ENCODE results near the gene ATG5. TPM values are rescaled to one million over a fixed set of nuclear protein-coding genes. Genes with fewer than 3 reads are reported as not detected.

Gene ATG5
- total RNA-seq, 1 experiment from 2014 or later: 51.4 TPM

DNA sequence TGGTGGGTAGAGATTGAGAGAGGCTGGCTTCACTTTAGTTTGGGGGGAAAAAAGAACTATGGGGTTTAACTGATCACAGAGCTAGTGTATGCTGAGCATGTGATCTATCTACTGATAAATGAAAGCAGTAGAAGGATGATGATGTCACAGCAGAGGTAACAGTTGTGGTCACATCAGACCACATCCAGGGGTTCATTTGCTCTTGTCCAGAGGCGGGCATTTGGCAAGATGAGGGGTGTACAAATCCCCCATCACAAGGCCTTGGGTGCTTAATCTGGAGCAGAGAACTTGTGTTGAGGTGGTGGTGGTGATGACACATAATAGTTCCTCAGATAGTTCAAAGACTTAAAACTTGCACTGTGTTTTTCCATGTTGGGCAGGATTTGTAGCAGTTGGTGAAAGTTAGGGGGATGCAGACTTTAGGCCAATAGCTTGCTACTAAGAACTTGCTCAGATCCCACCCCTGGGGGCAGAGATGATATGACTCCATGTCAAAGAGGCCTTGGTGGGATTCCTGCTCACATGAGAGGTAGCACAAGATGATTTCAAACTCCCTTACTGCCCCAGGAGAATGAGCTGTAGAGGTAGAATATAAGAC, 176.0 kb downstream of the ATG5 start:
- no TSS peak for BruUV-seq (replicated peaks)
- intact Hi-C loops (cut with micrococcal nuclease; ENCODE audit: unreplicated experiment): no loop called here
- in situ Hi-C loops (cut with HindIII; ENCODE audit: low pct_unique_long_range_greater_than_20kb, low sequenced_read_pairs): no loop called here
- no peaks in the 10 kb centered on the region for H3K36me3 ChIP-seq (ENCODE audit: control insufficient read depth, insufficient read depth, low read length)
- ATAC-seq: no peak
- H3K4me1 ChIP-seq (ENCODE audit: control insufficient read depth, insufficient read depth, low read length): no peaks in the 10 kb centered on the region
- POLR2A ChIA-PET: no interaction called here
- no peak for DNase-seq (ENCODE audit: low read depth, low spot score)
- H3K27ac ChIP-seq (ENCODE audit: low read length): no peak overlapping the region
- H3K4me3 ChIP-seq (ENCODE audit: low read depth in 2 of 2, low read length in 2 of 2): no peak overlapping the region
- CTCF ChIA-PET: interaction anchor here (0.7 kb wide), 1 partner anchor 123 kb away, joined by 3 read pairs; no protein-coding TSS in a partner anchor
- TF ChIP-seq, protein P1, sequence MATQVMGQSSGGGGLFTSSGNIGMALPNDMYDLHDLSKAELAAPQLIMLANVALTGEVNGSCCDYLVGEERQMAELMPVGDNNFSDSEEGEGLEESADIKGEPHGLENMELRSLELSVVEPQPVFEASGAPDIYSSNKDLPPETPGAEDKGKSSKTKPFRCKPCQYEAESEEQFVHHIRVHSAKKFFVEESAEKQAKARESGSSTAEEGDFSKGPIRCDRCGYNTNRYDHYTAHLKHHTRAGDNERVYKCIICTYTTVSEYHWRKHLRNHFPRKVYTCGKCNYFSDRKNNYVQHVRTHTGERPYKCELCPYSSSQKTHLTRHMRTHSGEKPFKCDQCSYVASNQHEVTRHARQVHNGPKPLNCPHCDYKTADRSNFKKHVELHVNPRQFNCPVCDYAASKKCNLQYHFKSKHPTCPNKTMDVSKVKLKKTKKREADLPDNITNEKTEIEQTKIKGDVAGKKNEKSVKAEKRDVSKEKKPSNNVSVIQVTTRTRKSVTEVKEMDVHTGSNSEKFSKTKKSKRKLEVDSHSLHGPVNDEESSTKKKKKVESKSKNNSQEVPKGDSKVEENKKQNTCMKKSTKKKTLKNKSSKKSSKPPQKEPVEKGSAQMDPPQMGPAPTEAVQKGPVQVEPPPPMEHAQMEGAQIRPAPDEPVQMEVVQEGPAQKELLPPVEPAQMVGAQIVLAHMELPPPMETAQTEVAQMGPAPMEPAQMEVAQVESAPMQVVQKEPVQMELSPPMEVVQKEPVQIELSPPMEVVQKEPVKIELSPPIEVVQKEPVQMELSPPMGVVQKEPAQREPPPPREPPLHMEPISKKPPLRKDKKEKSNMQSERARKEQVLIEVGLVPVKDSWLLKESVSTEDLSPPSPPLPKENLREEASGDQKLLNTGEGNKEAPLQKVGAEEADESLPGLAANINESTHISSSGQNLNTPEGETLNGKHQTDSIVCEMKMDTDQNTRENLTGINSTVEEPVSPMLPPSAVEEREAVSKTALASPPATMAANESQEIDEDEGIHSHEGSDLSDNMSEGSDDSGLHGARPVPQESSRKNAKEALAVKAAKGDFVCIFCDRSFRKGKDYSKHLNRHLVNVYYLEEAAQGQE (IDR thresholded peaks at IDR 0.05; ENCODE audit: insufficient read depth in 1 of 2, low read depth in 2 of 2, low read length in 1 of 2): no peak
- TF ChIP-seq, protein P2, sequence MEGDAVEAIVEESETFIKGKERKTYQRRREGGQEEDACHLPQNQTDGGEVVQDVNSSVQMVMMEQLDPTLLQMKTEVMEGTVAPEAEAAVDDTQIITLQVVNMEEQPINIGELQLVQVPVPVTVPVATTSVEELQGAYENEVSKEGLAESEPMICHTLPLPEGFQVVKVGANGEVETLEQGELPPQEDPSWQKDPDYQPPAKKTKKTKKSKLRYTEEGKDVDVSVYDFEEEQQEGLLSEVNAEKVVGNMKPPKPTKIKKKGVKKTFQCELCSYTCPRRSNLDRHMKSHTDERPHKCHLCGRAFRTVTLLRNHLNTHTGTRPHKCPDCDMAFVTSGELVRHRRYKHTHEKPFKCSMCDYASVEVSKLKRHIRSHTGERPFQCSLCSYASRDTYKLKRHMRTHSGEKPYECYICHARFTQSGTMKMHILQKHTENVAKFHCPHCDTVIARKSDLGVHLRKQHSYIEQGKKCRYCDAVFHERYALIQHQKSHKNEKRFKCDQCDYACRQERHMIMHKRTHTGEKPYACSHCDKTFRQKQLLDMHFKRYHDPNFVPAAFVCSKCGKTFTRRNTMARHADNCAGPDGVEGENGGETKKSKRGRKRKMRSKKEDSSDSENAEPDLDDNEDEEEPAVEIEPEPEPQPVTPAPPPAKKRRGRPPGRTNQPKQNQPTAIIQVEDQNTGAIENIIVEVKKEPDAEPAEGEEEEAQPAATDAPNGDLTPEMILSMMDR (IDR thresholded peaks at IDR 0.05): no peak
- TF ChIP-seq POLR2AphosphoS5 (IDR thresholded peaks at IDR 0.05; ENCODE audit: low read depth, low read length) (no peak), SIN3A (IDR thresholded peaks at IDR 0.05; ENCODE audit: borderline replicate concordance, insufficient read depth, low read depth, low read length) (no peak), TCF7L2 (IDR thresholded peaks at IDR 0.05; ENCODE audit: low read depth, low read length) (no peak)
- no peaks in the 10 kb centered on the region for H3K9me3 ChIP-seq (ENCODE audit: control insufficient read depth, insufficient read depth, low read depth, low read length)
- peaks cover 3% of the 10 kb centered on the region; the same call in 1 of the 2 replicates for H3K27me3 ChIP-seq (ENCODE audit: control insufficient read depth, insufficient read depth, low read length)

DNA sequence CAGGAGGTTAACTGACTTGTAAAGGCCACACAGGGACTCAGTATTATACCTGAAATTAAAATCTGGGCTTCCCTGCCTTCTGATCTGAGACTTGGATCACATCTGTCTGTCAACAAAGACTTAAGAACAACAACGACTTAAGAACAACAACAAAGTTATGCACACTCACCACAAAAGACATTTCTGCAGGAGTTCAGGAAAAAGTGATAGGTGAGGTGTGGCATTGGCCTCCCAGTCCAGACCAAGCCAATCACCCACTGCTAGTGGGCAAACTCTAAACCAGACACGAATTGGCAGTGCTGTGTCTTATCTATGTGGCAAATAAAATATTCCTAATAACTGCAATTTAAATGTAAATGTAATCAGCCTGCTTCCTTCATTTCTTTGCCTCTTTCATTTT, 178.1 kb downstream of the ATG5 start:
- Histone ChIP-seq H3K4me1 (ENCODE audit: control insufficient read depth, insufficient read depth, low read length) (no peaks in the 10 kb centered on the region), H3K27ac (ENCODE audit: low read length) (no peak overlapping the region), H3K36me3 (ENCODE audit: control insufficient read depth, insufficient read depth, low read length) (no peaks in the 10 kb centered on the region), H3K4me3 (ENCODE audit: low read depth in 2 of 2, low read length in 2 of 2) (no peak overlapping the region), H3K27me3 (ENCODE audit: control insufficient read depth, insufficient read depth, low read length) (peaks cover 3% of the 10 kb centered on the region; the same call in 1 of the 2 replicates), H3K9me3 (ENCODE audit: control insufficient read depth, insufficient read depth, low read depth, low read length) (no peaks in the 10 kb centered on the region)
- intact Hi-C loops (cut with micrococcal nuclease; ENCODE audit: unreplicated experiment) (no loop called here), in situ Hi-C loops (cut with HindIII; ENCODE audit: low pct_unique_long_range_greater_than_20kb, low sequenced_read_pairs) (no loop called here)
- DNase-seq (ENCODE audit: low read depth, low spot score) (no peak), ATAC-seq (no peak)
- ChIA-PET CTCF (no interaction called here), POLR2A (no interaction called here)
- BruUV-seq (replicated peaks): no TSS peak
- TF ChIP-seq, protein P1 (IDR thresholded peaks at IDR 0.05; ENCODE audit: insufficient read depth in 1 of 2, low read depth in 2 of 2, low read length in 1 of 2): no peak
- TF ChIP-seq POLR2AphosphoS5 (IDR thresholded peaks at IDR 0.05; ENCODE audit: low read depth, low read length): no peak

Data from Panc1 (cell line).